HG03280 (cell line): ENCODE data around the gene RGL4.

Experiments
- ATAC-seq: cut with Tn5 transposase; IDR thresholded peaks from one replicate; pipeline ENCODE4 v1.9.1; 2021; ENCODE audit warnings: mild to moderate bottlenecking, moderate library complexity; ENCODE audit not compliant: unreplicated experiment

Gene RGL4

DNA sequence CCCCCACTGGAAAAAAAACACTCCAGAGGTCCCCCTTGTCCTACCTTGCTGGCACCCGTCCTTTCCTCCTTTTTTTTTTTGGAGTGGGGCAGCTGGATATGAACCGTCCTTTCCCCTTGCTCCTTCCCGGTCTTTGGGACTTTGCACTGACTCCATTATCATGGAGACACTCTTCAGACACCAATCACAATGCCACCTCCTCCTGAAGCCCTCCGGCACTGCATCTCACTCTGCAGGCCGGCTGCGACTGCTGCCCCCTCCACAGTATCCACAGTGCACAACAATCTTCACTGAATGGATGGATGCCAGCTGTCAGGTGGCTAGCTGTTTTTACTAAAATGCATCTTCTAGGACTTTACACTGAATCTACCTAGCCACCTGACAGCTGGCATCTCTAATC lies 12.7 kb upstream of the RGL4 start:
- ATAC-seq: no peak

DNA sequence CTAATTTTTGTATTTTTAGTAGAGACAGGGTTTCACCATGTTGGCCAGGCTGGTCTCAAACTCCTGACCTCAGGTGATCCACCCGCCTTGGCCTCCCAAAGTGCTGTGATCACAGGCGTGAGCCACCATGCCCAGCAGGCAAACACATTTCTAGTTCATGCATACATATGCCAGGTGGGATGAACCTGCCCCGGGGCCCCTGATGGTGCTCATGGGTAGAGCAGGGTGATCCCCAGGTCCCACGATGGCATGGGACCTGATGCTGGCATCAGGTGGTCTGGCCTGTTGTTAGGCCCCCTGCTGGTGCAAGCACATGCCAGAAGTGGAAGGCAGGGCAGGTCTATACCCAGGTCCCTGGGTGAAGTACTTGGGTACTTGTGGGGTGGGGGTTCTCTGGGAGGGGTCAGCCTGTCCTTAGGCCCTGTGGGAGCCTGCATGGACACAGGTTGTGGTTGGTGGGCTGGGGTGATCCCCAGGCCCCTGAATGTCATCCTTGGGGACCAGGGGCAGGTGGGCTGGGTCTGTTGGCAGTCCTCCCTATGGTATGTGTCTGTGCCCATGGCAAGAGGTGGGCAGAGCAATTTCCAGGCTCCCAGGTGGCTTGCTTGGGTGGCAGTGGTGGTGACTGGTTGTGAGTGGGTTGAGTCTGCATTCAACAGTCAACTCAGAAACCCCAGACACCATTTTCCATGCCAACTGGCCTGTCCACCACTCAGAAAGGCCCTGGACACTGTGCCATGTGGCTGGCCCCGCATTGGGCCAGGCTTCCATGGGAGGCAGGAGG lies 9.6 kb upstream of the RGL4 start:
- ATAC-seq: no peak

DNA sequence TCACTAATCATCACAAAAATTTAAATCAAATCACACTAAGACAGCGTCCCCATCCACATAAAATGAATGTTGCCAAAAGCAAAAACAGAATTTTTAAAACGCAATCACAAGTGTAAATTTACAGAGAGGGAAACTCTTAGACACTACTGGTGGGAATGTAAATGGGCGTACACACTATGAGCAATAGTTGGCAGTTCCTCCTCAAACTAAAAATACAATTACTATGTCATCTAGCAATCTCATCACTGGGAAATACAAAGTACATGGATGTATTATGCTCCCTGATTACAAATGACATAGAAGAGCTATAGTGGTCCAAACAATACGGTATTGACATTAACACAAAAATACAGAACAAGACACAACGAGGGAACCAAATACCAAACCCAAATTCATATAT lies 8.7 kb upstream of the RGL4 start:
- no peak for ATAC-seq

DNA sequence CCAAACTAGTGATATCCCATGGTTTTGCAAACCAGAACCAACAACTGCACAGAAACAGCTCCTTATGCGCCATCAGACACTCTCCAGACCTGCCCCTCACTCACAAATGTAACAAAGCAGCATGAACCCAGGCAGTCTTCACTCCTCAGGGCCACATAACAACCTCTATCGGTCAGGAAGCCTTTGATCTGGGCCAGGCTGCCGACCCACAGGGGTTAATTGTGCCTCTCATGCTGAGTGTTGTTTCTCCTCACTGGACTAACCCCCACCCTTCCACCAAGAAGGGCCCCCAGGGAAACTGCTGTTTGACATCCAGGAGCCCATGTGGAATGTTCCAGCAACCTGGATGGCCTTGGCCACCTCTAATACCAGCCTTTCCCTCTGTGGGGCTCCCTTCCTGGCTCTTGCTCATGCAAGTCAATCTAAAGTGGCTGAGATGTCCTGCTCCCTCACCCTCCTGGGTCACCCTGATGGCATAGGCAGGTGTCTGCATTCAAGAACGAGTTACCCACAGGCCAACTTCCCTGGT lies 7.9 kb upstream of the RGL4 start:
- no peak for ATAC-seq

DNA sequence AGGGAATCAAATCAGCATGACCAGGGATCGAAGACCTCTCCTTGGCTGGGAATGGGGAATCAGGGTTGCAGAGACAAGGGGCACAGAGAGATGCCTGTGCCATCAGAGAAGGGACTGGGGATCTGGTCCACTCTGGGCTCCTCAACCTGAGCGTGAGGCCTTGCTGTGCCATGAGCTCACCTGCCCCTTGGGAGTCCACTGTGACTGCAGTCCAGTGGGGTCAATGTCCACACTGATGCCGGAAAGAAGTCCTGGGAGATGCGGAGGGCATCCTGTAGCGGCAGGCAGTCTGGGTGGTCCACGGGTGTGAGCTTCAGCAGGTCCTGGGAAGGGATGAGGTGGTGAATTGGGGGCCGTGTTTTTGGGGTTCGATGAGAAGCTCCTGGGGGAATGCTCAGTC lies 7.3 kb upstream of the RGL4 start:
- no peak for ATAC-seq

DNA sequence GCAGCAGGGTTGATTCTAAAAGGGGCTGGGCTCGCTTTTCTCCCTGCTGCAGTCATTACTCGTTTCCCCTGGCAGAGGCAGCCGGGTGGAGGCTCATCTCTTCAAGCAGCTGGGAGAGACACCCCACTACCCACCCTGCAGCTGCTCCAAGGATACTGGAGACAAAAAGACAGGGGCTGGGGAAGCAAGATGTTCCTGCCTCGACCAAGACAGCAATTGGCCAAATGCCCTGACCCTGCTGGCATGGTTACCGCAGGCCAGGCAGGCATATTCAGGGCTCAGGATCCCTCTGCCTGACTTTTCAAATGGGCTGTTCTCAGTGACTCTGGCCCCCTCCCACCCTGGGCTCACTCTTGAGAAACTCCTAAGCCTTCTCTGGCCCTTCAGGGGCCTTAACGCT lies 6.8 kb upstream of the RGL4 start:
- ATAC-seq: no peak

DNA sequence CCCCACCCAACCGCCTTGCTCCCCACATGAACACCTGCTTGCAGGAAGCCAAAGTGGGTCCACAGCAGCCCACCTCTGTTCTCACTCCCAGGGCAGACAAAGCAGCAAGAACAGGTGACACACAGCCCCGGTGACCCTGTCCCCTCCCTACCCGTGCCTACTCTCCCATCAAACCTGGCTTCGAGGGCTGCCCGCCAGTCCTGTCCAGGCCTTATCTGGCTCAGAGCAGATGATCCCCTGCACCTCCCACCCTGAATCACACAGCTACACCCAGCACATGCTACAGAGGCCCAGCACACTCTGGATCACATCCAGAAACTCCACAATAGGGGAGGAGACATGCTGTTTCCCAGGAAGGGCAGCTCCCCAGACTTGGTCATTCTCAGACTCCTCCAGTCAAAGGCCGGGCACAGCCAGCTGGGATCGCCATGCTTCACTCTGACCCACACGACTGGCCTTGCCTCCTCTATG lies 6.2 kb upstream of the RGL4 start:
- no peak for ATAC-seq

DNA sequence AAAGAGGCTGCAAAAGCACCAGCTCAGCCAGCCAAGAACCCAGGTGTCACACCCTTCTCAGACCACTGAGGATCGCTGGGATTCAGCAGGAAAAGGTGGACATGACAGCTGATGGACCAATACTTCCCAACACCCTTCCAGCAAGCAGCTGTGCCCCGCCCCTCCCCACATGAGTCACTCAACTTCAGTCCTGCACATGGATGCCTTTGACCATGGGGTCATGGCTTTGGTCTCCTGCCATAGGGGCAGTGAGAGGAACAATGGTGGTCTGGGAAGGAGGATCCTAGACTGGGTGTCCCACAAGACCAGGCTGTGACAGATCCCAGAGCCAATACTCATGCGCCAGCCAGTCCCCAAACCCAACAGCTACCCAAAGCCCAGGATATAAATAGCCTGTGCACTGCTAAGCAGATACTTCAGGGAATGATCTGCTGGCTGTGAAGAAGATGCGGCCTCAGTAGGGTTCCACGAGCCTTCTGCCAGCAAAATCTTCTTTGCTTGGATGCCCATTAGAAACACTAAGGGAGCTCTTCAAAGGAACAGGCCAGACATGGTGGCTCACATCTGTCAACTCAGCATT lies 5.5 kb upstream of the RGL4 start:
- ATAC-seq: no peak

DNA sequence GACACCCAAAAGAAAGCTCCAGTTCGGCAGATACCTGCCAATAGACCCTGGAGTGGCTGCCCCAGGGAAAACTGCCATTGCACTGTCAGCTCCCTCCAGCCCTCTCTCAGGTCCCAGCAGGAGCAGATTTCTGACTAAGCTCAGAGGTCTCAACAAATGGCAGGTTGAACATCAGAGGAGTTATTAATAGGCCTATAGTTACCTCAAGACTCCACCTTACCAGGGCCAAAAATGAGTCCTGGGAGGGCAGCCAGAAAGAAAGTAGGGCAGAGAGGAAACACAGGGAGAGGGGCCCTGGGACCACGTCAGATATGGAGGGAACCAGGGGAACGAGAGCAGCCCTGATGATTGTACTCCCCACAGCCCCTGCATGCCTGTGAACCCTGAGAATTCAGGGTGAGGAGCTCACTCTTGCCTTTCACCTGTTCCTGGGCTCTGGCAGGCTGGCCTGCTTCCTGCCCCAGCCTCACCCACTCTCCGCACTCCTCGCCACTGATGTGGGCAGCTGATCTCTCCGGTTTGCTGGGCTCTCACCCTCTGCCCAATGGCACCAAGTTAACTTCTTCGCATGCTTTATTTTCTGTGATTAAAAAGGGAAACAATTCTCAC lies 4.3 kb upstream of the RGL4 start:
- no peak for ATAC-seq

DNA sequence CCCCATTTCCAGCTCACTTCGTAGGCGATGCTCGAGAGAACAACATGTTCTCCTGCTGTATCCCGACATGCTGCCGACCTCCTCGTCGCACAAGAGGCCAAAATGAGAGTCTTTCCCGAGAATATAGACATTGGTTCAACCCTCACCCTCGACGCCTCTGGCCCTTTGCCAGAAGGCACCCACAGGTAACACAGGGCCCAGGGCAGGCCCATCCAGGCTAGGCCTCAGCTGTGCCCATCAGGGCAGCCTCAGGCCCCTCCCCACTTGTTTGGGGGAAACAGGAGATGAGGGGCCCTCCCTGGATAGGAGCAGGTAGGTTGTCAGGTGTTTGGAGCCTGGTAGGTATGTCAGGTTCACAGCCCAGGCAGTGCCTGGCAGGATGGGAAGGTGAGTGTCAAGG lies 2.7 kb upstream of the RGL4 start:
- no peak for ATAC-seq

DNA sequence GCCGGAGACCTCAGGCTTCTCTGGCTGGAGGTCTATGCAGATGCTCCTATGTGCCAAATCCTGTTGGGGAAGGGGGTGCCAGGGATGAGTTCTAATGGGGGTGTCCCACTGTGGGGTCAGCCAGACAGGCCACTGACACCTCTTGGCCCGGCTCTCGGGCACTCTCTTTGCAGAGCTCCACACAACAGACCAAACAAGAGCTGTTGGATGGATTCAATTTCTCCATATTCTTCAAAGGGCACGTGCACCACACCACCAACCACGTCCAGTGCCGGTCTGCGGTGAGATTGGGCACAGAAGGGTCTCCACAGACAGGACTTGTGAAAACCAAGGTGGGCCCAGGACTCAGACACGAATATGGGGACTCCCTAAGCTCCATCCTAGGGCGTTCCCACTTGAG lies 2.2 kb upstream of the RGL4 start:
- no peak for ATAC-seq

DNA sequence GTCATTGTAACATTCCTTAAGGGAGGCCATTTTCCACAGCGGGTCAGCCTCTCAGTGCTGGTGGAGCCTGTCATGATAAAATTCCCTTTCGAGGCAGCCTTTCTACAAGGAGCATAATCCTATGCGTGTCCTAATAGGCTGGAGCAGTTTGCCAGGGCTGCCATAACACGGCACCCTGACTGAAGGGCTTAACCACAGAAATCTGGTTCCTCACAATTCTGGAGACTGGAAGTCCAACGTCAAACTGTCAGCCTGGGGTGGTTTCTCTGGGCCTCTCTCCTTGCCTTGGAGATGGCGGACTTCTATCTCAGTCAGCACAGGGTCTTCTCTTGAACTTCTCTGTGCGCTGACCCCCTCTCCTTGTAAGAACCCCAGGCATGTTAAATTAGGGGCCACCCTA lies 1.4 kb upstream of the RGL4 start:
- ATAC-seq: no peak

DNA sequence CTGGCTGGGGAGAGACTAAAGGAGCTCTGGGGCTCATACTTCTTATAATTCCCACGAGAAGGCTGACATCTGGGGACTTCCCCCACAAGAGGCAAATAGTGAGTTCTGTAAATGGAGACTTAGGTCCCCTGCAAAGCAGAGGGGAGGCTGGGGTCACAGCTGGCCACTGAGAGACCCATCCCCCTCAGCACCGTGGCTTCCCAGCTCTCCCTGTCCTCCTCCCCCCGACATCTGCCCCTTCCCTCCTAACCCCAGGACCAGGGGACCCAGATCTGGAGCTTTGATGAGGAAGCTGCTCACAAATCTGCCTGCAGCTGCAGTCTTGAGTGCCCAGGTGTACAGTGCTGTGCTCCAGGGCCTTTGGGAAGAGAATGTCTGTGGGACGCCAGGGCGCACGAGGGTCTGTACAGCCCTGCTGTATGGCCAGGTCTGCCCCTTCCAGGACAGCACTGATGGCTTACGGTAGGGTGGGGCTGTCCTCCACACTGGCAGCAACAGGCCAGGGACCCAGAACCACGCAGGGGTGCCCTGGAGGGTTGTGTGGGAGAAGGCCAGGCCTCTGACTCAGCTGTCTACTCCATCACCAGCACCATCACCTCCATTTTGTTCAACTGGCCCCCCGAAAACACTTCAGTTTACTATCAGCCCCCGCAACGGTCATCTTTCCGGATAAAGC lies 1.1 kb downstream of the RGL4 start:
- no peak for ATAC-seq

DNA sequence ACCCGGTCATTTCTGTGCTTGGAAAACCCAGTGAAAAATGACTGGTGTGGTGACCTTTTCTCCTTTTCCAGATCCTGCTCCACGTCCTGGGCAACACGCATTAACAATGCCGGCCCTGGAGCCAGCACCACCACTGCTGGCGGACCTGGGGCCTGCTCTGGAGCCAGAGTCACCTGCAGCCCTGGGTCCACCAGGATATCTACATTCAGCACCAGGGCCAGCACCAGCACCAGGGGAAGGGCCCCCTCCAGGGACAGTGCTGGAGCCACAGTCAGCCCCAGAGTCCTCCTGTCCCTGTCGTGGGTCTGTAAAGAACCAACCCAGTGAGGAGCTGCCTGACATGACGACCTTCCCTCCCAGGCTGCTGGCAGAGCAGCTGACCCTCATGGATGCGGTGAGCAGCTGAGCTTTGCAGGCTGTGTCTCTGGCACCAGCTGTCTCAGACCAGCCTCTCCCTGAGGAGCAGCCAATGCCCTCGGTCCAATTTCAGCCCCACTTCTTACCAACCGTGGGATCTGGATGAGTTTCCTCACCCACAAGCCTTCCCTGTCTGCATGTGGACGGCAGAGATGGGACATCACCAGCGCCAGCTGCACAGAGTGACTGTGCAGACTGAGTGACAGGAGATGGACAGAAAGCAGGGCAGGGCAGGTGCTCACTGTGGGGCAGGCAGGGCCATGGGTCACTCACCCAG lies 1.9 kb downstream of the RGL4 start:
- no peak for ATAC-seq

DNA sequence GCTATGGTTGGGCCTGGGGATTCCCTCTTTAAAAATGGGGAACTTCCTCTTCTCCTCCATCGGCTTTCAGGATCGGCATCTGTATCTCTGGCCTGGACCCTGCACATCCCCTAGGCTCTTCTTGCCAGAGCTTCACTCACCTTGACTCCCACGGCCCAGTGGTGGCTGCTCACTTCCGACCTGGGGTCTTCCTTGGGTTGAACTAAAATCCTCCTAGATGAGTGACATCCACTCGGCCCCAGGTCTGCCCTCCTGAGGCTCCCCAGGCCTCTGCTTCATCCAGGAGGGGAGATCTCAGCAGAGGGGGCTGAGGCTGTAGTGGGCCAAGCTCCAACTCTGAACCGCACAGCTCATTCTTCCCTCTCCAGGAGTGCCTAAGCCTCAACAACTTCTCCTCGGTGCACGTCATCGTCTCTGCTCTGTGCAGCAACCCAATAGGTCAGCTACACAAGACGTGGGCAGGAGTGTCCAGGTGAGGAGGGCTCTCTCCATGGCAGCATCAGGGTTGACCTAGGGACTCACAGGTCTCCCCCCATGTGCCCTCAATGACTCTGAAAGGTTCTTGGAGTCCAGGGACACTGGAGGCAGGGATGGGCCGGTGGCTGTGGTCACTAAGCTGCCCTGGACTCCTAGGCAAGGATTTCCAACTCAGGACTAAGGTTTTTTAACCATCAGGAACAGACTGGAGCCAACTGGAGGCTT lies 3.3 kb downstream of the RGL4 start:
- no peak for ATAC-seq

DNA sequence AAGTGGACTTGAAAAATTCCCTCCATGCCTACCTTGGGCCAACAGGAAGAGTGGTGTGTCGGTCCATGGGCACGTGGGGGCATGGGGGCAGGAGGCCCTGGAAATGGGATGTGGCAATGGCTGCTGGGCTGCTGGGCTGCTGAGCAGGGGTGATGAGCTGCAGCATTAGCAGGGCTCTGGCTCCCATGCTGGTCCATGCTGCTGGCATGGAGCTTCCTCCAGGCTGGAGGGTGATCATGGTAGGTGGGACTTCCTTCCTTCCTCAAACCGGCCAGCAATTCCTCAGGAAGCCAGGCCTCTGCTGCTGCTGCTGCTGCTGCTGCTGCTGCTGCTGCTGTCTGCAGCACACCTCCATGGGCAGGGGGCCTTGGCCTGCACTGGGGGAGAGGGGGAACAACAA lies 4.3 kb downstream of the RGL4 start:
- no peak for ATAC-seq

DNA sequence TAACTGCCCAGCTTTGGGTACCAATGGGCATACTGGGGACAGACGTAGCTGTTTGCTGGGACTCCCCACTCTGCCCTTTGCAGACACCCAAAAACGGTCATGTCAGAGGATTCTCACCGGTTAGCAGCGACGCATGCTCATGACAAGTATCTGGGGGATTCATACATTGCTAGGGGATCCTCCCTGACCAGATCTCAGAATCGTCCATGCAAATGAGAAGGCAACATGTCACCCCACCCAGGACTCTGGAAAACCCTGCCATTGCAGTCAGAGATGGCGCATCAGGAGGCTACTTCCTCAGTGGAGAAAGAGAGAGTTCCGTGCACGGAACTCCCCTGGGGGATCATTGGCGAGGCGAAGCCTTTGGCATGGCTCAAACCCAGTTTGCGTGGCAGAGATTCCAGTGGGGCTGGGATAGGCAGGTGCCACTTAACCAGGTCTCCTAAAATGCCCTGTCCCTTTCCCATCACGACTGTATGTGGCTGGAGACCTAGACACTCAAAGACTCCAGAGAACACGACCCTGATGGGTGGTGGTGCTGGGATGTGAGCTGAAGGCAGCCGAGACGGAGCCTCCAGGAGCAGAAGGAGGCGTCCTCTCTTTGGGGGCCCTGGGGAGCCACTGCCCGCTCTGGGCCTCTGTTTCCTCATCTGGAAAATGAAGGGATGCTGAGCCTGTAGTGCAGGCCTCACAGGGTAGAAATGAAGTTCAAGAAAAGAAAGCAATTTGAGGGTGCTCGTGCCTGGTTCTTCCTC lies 4.9 kb downstream of the RGL4 start:
- ATAC-seq: no peak

DNA sequence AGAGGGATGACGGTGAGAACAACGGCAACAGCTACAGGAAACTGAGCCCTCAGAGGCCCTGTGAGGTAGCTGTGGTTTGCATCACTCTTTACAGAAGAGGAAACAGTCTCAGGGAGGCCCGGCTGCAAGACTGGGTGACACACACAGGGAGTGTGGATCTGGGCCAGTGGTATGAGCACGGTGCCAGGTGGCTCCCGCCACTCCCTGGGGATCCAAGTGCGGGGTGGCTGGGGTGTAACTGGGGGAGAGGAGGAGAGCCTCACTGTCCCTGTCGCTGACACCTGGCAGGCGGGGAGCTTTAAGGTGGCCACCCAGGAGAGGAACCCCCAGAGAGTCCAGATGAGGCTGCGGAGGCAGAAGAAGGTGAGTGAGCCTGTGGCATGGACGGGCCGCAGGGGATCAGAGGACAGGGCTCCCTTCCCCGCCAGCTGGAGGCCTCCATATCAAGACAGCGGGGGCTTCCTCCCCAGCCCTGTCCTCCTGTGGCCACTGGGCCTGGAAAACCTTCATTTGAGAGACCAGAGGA lies 5.6 kb downstream of the RGL4 start:
- ATAC-seq: peak; percentile 54
